H9 (cell line): Measurements from ENCODE around the gene GMCL1. TPM values are rescaled to one million over a fixed set of nuclear protein-coding genes. Genes with fewer than 3 reads are reported as not detected.

ENCODE experiments used
- DNase-seq: peaks from one replicate; pipeline ENCODE4 v3.0.0-alpha.2; 2017
- H2AFZ ChIP-seq: one replicate; pipeline ENCODE4 v1.6.1; 2013; ENCODE audit warnings: mild to moderate bottlenecking, low read length, control low read depth, moderate library complexity
- H2AK5ac ChIP-seq: 2 replicates; pipeline ENCODE4 v1.6.1; 2013; ENCODE audit warnings: low read length, control low read depth, mixed read lengths; ENCODE audit not compliant: insufficient read length
- H2BK120ac ChIP-seq: one replicate; pipeline ENCODE4 v1.6.1; 2013; ENCODE audit warnings: low read depth, mild to moderate bottlenecking, low read length, control low read depth, inconsistent platforms; ENCODE audit not compliant: poor library complexity, severe bottlenecking
- H2BK12ac ChIP-seq: 2 replicates; pipeline ENCODE4 v1.6.1; 2013; ENCODE audit warnings: low read length, control low read depth, mixed read lengths, low read depth; ENCODE audit not compliant: insufficient read length
- H2BK15ac ChIP-seq: 2 replicates; pipeline ENCODE4 v1.6.1; 2013; ENCODE audit warnings: low read depth, low read length, control low read depth
- H2BK20ac ChIP-seq: one replicate; pipeline ENCODE4 v1.6.1; 2013; ENCODE audit warnings: low read depth, mild to moderate bottlenecking, low read length, control low read depth, inconsistent platforms; ENCODE audit not compliant: poor library complexity, severe bottlenecking
- H2BK5ac ChIP-seq: 2 replicates; pipeline ENCODE4 v1.6.1; 2013; ENCODE audit warnings: low read length, control low read depth, mixed read lengths; ENCODE audit not compliant: insufficient read length
- H3K14ac ChIP-seq: 2 replicates; pipeline ENCODE4 v1.6.1; 2013; ENCODE audit warnings: low read length, control low read depth; ENCODE audit not compliant: insufficient read depth
- H3K18ac ChIP-seq: 2 replicates; pipeline ENCODE4 v1.6.1; 2013; ENCODE audit warnings: low read depth, mild to moderate bottlenecking, mixed read lengths, low read length, control low read depth; ENCODE audit not compliant: insufficient read length
- H3K23ac ChIP-seq: 2 replicates; pipeline ENCODE4 v1.6.1; 2013; ENCODE audit warnings: low read length, control low read depth, mixed read lengths, low read depth; ENCODE audit not compliant: insufficient read length
- H3K23me2 ChIP-seq: 2 replicates; pipeline ENCODE4 v1.6.1; 2013; ENCODE audit warnings: low read depth, mild to moderate bottlenecking, mixed read lengths, low read length, control low read depth; ENCODE audit not compliant: insufficient read length, poor library complexity, severe bottlenecking
- H3K27ac ChIP-seq: 2 replicates; pipeline ENCODE4 v1.5.1; 2013; ENCODE audit warnings: low read length, control low read depth, mixed read lengths, low read depth; ENCODE audit not compliant: insufficient read length
- H3K27me3 ChIP-seq: 2 replicates; pipeline ENCODE4 v1.6.1; 2013; ENCODE audit warnings: low read length, control low read depth, inconsistent platforms; ENCODE audit not compliant: insufficient read depth
- H3K4ac ChIP-seq: 2 replicates; pipeline ENCODE4 v1.6.1; 2013; ENCODE audit warnings: low read depth, mild to moderate bottlenecking, control low read depth, inconsistent platforms, low read length, moderate library complexity
- H3K4me1 ChIP-seq: 2 replicates; pipeline ENCODE4 v1.6.1; 2013; ENCODE audit warnings: low read length, control low read depth, inconsistent platforms; ENCODE audit not compliant: insufficient read depth
- H3K4me2 ChIP-seq: 2 replicates; pipeline ENCODE4 v1.6.1; 2013; ENCODE audit warnings: low read length, control low read depth, mixed read lengths; ENCODE audit not compliant: insufficient read length, insufficient read depth
- H3K56ac ChIP-seq: 2 replicates; pipeline ENCODE4 v1.6.1; 2013; ENCODE audit warnings: low read depth, mild to moderate bottlenecking, mixed read lengths, low read length, control low read depth; ENCODE audit not compliant: insufficient read length
- H3K79me1 ChIP-seq: 2 replicates; pipeline ENCODE4 v1.6.1; 2013; ENCODE audit warnings: low read depth, mild to moderate bottlenecking, moderate library complexity, low read length, control low read depth, inconsistent platforms; ENCODE audit not compliant: insufficient read depth, poor library complexity, severe bottlenecking
- H3K79me2 ChIP-seq: 2 replicates; pipeline ENCODE4 v1.6.1; 2013; ENCODE audit warnings: low read length, control low read depth, inconsistent platforms; ENCODE audit not compliant: insufficient read depth
- H3K9ac ChIP-seq: 2 replicates; pipeline ENCODE4 v1.6.1; 2013; ENCODE audit warnings: low read length, control low read depth, mixed read lengths; ENCODE audit not compliant: insufficient read length; ENCODE audit errors: extremely low read depth
- H3K9me3 ChIP-seq: one replicate; pipeline ENCODE4 v1.6.1; 2013; ENCODE audit warnings: low read depth, low read length, inconsistent platforms; ENCODE audit not compliant: control insufficient read depth
- H3T11ph ChIP-seq: one replicate; pipeline ENCODE4 v1.6.1; 2013; ENCODE audit warnings: mild to moderate bottlenecking, low read length, control low read depth, inconsistent platforms
- H4K20me1 ChIP-seq: one replicate; pipeline ENCODE4 v1.6.1; 2013; ENCODE audit not compliant: control insufficient read depth, insufficient read length, insufficient read depth
- H4K5ac ChIP-seq: 2 replicates; pipeline ENCODE4 v1.6.1; 2013; ENCODE audit warnings: low read depth, mild to moderate bottlenecking, mixed read lengths, low read length, control low read depth; ENCODE audit not compliant: insufficient read length
- H4K8ac ChIP-seq: replicated peaks from 2 replicates; pipeline ENCODE4 v1.6.1; 2013; ENCODE audit warnings: low read length, control low read depth, mixed read lengths, low read depth; ENCODE audit not compliant: insufficient read length
- H4K91ac ChIP-seq: 2 replicates; pipeline ENCODE4 v1.6.1; 2013; ENCODE audit warnings: low read depth, mild to moderate bottlenecking, moderate library complexity, mixed read lengths, low read length, control low read depth; ENCODE audit not compliant: insufficient read length
- H3K27ac Mint-ChIP-seq, 3 experiments: 2 replicates in 2 of 3; 3 replicates in 1 of 3; pipeline ENCODE4 v1.8.0; 2020 to 2021; ENCODE audit warnings: mixed read lengths in 3 of 3, mild to moderate bottlenecking in 1 of 3, moderate library complexity in 1 of 3
- H3K27me3 Mint-ChIP-seq: 2 replicates; pipeline ENCODE4 v1.8.0; 2021; ENCODE audit warnings: low read depth, mild to moderate bottlenecking, moderate library complexity, mixed read lengths
- H3K36me3 Mint-ChIP-seq, 3 experiments: 2 replicates in 2 of 3; 3 replicates in 1 of 3; pipeline ENCODE4 v1.8.0; 2020 to 2021; ENCODE audit warnings: low read depth in 3 of 3, mixed read lengths in 3 of 3; ENCODE audit not compliant: insufficient read depth in 1 of 3
- H3K4me1 Mint-ChIP-seq, 2 experiments: 2 replicates each; pipeline ENCODE4 v1.8.0; 2020; ENCODE audit warnings: mixed read lengths in 2 of 2
- H3K4me3 Mint-ChIP-seq, 2 experiments: 2 replicates in 1 of 2; 3 replicates in 1 of 2; pipeline ENCODE4 v1.8.0; 2020 to 2021; ENCODE audit warnings: mild to moderate bottlenecking in 2 of 2, mixed read lengths in 2 of 2, moderate library complexity in 1 of 2
- H3K9me3 Mint-ChIP-seq, 2 experiments: 2 replicates in 1 of 2; 3 replicates in 1 of 2; pipeline ENCODE4 v1.8.0; 2020; ENCODE audit warnings: mild to moderate bottlenecking in 2 of 2, mixed read lengths in 2 of 2, moderate library complexity in 1 of 2
- CTCF ChIP-seq: fragments of 200-600 bp; sonication (generic); conservative IDR thresholded peaks from 3 replicates; pipeline ENCODE4 v1.8.0; 2021; ENCODE audit warnings: antibody characterized with exemption, mild to moderate bottlenecking
- WGBS: extraction: QIAGEN DNeasy Blood & Tissue Kit; methylation state at CpG from one replicate; pipeline ENCODE4 v1.1.7; 2013; ENCODE audit warnings: missing lambda C conversion rate, low lambda C conversion rate, mixed read lengths; ENCODE audit not compliant: insufficient read length; ENCODE audit errors: extremely low coverage; 5-methylcytosine and 5-hydroxymethylcytosine counted together
- total RNA-seq: library from RNA; stranded (reverse); gene quantifications from 2 replicates; pipeline ENCODE4 v1.2.1, GENCODE V29; 2021

The GMCL1 gene
- total RNA-seq, 1 experiment from 2014 or later = 18.6 TPM

DNA sequence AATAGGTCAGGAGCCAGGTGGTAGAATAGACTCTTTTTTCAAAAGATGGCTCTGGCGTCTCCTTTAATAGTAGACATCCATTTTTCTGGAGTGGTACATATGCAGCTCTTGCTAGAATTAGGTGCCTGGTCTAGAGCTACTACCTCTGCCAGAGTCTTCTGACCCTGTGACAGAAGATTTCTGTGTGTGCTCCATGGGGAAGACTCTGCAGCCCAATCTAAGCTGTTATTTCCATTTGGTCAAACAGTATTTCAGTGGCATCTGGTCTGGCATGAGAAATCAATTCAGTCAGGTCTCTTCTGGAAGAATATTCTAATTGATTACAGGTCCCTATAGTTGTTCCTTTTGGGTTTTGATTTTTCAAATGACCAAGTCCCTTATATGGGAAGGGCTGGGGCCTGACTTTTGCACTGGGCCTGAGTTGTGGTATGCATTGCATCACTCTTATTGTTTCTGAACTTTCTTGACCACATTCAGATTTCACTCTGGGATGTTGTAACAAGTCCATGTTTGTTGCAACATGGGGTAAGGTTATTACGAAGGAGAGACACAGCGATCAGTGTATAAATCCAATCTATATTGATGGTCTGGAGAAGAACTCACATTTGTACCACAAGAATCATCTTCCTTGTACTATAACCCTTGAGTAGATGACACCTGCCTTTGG is 97.5 kb downstream of the GMCL1 start:
- no peak overlapping the region for H3K56ac ChIP-seq
- no peak overlapping the region for H2BK20ac ChIP-seq
- Mint-ChIP-seq H3K36me3 (peaks cover 0 to 2% (median 0%) of the 10 kb centered on the region in 3 experiments; a peak in 1 of 7 replicates), H3K4me3 (no peak overlapping the region), H3K27ac (no peak overlapping the region), H3K4me1 (peaks cover 0 to 4% of the 10 kb centered on the region in 2 experiments; a peak in 3 of 4 replicates), H3K27me3 (no peaks in the 10 kb centered on the region), H3K9me3 (no peaks in the 10 kb centered on the region)
- H3K9me3 ChIP-seq = no peaks in the 10 kb centered on the region
- no peak overlapping the region for H3K23ac ChIP-seq
- H2BK120ac ChIP-seq = peak overlapping the region; percentile 36
- TF ChIP-seq CTCF = no peak
- no peaks in the 10 kb centered on the region for H4K20me1 ChIP-seq
- H3K23me2 ChIP-seq = no peaks in the 10 kb centered on the region
- no peak overlapping the region for H4K8ac ChIP-seq
- H3K27me3 ChIP-seq = no peaks in the 10 kb centered on the region
- no peak overlapping the region for H3K9ac ChIP-seq
- H2BK15ac ChIP-seq = no peak overlapping the region
- no peak overlapping the region for H3T11ph ChIP-seq
- H3K14ac ChIP-seq = no peak overlapping the region
- DNase-seq = no peak
- H2AFZ ChIP-seq = no peak overlapping the region
- no peak overlapping the region for H3K4ac ChIP-seq
- H4K5ac ChIP-seq = no peak overlapping the region
- H3K79me2 ChIP-seq = no peaks in the 10 kb centered on the region
- H3K4me1 ChIP-seq = no peaks in the 10 kb centered on the region
- no peak overlapping the region for H3K27ac ChIP-seq
- H2BK12ac ChIP-seq = no peak overlapping the region
- H3K18ac ChIP-seq = no peak overlapping the region
- H4K91ac ChIP-seq = no peak overlapping the region
- H3K4me2 ChIP-seq = no peak overlapping the region
- H2BK5ac ChIP-seq = no peak overlapping the region
- no CpG with 5 or more reads among the region's 3 CpGs for WGBS
- H3K79me1 ChIP-seq = no peaks in the 10 kb centered on the region
- no peak overlapping the region for H2AK5ac ChIP-seq

Other genes starting within 250 kb of the GMCL1 start
- gene AAK1, start 185.9 kb upstream of the GMCL1 start, total RNA-seq = 29.1 and 30.6 TPM in 2 replicates
- gene ANXA4, start 87.5 kb upstream of the GMCL1 start, total RNA-seq = 14.3 and 14.4 TPM in 2 replicates
- 47.1 and 53.8 TPM in 2 replicates for gene SNRNP27, start 64.3 kb downstream of the GMCL1 start, total RNA-seq
- 3.7 and 5.5 TPM in 2 replicates for gene MXD1, start 85.4 kb downstream of the GMCL1 start, total RNA-seq
- 0.57 and 0.64 TPM in 2 replicates for gene ASPRV1, start 132.0 kb downstream of the GMCL1 start, total RNA-seq